Measurements from ENCODE around the gene PRR22.

DNA sequence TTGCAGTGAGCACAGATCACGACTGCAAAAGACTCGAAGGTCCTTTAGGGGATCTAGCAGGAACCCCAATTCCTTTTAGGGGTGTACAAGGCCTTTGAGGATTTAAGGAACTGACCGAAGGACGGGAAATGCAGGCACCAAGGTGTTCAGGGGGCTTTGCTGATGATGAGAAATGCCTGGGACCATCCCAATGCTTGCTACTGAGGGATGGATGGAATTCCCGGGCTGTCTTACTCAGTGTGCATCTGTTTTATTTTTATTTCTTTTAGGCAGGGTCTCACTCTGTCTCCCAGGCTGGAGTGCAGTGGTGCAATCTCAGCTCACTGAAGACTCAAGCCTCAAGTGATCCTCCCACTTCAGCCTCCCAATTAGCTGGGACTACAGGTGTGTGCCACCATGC lies 11.3 kb downstream of the PRR22 start:
- TF ChIP-seq, protein P1, sequence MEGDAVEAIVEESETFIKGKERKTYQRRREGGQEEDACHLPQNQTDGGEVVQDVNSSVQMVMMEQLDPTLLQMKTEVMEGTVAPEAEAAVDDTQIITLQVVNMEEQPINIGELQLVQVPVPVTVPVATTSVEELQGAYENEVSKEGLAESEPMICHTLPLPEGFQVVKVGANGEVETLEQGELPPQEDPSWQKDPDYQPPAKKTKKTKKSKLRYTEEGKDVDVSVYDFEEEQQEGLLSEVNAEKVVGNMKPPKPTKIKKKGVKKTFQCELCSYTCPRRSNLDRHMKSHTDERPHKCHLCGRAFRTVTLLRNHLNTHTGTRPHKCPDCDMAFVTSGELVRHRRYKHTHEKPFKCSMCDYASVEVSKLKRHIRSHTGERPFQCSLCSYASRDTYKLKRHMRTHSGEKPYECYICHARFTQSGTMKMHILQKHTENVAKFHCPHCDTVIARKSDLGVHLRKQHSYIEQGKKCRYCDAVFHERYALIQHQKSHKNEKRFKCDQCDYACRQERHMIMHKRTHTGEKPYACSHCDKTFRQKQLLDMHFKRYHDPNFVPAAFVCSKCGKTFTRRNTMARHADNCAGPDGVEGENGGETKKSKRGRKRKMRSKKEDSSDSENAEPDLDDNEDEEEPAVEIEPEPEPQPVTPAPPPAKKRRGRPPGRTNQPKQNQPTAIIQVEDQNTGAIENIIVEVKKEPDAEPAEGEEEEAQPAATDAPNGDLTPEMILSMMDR (IDR thresholded peaks at IDR 0.05), result no peak
- TF ChIP-seq POLR2A (IDR thresholded peaks at IDR 0.05), result no peak
